ENCODE measurements around the gene DCLRE1B. TPM values are rescaled to one million over a fixed set of nuclear protein-coding genes. Genes with fewer than 3 reads are reported as not detected.

DCLRE1B gene
- total RNA-seq, 1 donor from 2014 or later: 2.1 TPM

- intact Hi-C loops (cut with micrococcal nuclease): no loop called here
- no peak overlapping the region for H3K27ac ChIP-seq (replicated peaks)
- no peak for DNase-seq
- no peaks in the 10 kb centered on the region for H3K36me3 ChIP-seq
- H3K27me3 ChIP-seq (ENCODE audit: low read depth): no peaks in the 10 kb centered on the region
- H3K9me3 ChIP-seq (replicated peaks): no peaks in the 10 kb centered on the region
- TF ChIP-seq CTCF (IDR thresholded peaks at IDR 0.05; ENCODE audit: borderline replicate concordance): no peak
- no peaks in the 10 kb centered on the region for H3K4me1 ChIP-seq
- no peak overlapping the region for H3K4me3 ChIP-seq
Observed at GRCh38 chr1:113870778-113871177, 34.3 kb upstream of the DCLRE1B start.

- DNase-seq: no peak
- no peak within 1 kb of the TSS for H3K4me3 ChIP-seq
- no peak for TF ChIP-seq CTCF (IDR thresholded peaks at IDR 0.05; ENCODE audit: borderline replicate concordance)
- no peaks in the 10 kb centered on the region for H3K36me3 ChIP-seq
- intact Hi-C loops (cut with micrococcal nuclease): no loop called here
- H3K27me3 ChIP-seq (ENCODE audit: low read depth): no peaks in the 10 kb centered on the region
- H3K27ac ChIP-seq (replicated peaks): peak within 1 kb of the TSS; percentile 32
- no peaks in the 10 kb centered on the region for H3K4me1 ChIP-seq
- H3K9me3 ChIP-seq (replicated peaks): no peaks in the 10 kb centered on the region
Observed at GRCh38 chr1:113871597-113872113, 33.5 kb upstream of the DCLRE1B start, which contains the start of gene PTPN22. TSS of gene PTPN22 (minus strand) at chr1:113871712.

GRCh38 chr1:113872219-113872935 is 32.7 kb upstream of the DCLRE1B start:
- Histone ChIP-seq H3K27ac (replicated peaks) (peak overlapping the region; percentile 32), H3K9me3 (replicated peaks) (no peaks in the 10 kb centered on the region), H3K4me3 (no peak overlapping the region), H3K4me1 (no peaks in the 10 kb centered on the region), H3K27me3 (ENCODE audit: low read depth) (no peaks in the 10 kb centered on the region), H3K36me3 (no peaks in the 10 kb centered on the region)
- intact Hi-C loops (cut with micrococcal nuclease): no loop called here
- TF ChIP-seq CTCF (IDR thresholded peaks at IDR 0.05; ENCODE audit: borderline replicate concordance): no peak
- no peak for DNase-seq

- H3K27me3 ChIP-seq (ENCODE audit: low read depth): no peaks in the 10 kb centered on the region
- intact Hi-C loops (cut with micrococcal nuclease): no loop called here
Observed at GRCh38 chr1:113874012-113874879, 30.9 kb upstream of the DCLRE1B start.

More at GRCh38 chr1:113874012-113874879, 30.9 kb upstream of the DCLRE1B start:
- no peak for TF ChIP-seq CTCF (IDR thresholded peaks at IDR 0.05; ENCODE audit: borderline replicate concordance)
- Histone ChIP-seq H3K27ac (replicated peaks) (no peak overlapping the region), H3K4me1 (no peaks in the 10 kb centered on the region), H3K9me3 (replicated peaks) (no peaks in the 10 kb centered on the region), H3K36me3 (no peaks in the 10 kb centered on the region), H3K4me3 (no peak overlapping the region)
- DNase-seq: no peak
